IPS-18a (cell line): ENCODE measurements around the gene ELP4.

Experiments used
- H3K27ac ChIP-seq: one replicate; pipeline ENCODE4 v1.5.1; 2013; ENCODE audit warnings: low read length
- H3K27me3 ChIP-seq: one replicate; pipeline ENCODE4 v1.6.1; 2013; ENCODE audit warnings: mild to moderate bottlenecking, low read length; ENCODE audit not compliant: control insufficient read depth, insufficient read depth
- H3K36me3 ChIP-seq: one replicate; pipeline ENCODE4 v1.6.1; 2013; ENCODE audit warnings: low read depth, low read length; ENCODE audit not compliant: control insufficient read depth
- H3K4me1 ChIP-seq: one replicate; pipeline ENCODE4 v1.6.1; 2013; ENCODE audit warnings: low read depth, low read length; ENCODE audit not compliant: control insufficient read depth
- H3K4me3 ChIP-seq: one replicate; pipeline ENCODE4 v1.5.1; 2013; ENCODE audit warnings: low read length
- H3K9ac ChIP-seq: one replicate; pipeline ENCODE4 v1.6.1; 2013; ENCODE audit warnings: mild to moderate bottlenecking, low read length, moderate library complexity
- H3K9me3 ChIP-seq: one replicate; pipeline ENCODE4 v1.6.1; 2013; ENCODE audit warnings: low read depth, low read length; ENCODE audit not compliant: control insufficient read depth

ELP4 gene, protein sequence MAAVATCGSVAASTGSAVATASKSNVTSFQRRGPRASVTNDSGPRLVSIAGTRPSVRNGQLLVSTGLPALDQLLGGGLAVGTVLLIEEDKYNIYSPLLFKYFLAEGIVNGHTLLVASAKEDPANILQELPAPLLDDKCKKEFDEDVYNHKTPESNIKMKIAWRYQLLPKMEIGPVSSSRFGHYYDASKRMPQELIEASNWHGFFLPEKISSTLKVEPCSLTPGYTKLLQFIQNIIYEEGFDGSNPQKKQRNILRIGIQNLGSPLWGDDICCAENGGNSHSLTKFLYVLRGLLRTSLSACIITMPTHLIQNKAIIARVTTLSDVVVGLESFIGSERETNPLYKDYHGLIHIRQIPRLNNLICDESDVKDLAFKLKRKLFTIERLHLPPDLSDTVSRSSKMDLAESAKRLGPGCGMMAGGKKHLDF

DNA sequence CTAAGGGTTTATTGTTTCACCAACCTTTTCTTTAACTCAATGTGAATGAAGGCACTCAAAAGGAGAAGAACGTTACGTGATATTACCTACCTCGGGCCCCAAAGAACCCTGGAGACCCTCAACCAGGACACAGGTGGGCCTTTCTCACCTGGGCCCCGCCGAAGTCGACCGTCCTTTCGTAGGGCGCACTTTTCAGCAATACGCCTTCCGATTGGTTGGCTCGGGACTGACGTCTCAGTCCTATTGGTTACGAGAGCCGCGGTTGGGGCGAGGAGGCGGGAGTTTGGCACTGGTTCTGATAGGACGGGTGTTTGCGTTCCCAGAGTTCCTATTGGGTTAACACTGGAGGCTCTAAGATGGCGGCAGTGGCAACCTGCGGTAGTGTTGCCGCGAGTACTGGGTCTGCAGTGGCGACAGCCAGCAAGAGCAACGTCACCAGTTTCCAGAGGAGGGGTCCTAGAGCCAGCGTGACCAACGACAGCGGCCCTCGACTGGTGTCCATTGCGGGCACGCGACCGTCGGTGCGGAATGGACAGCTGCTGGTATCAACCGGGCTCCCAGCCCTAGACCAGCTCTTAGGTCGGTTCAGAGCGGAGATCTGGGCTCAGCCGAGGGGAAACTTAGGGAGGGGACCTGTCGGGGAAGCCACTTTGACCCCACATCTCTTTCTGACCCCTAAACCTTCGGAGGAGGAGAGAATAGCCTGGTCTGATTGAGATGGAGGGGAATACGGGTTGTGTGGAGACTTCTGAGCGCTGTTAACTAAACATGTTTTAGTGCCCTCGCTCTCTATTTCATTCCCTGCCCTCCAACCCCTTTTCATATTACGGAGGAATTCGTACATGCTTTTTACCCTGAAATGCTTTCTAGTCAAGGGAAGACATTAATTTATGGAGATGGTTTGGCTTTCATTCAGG lies at the start of gene ELP4, which contains the start of gene IMMP1L:
ELP4 (plus strand) TSS at position 339 of the 917 bp plus-strand sequence; CDS start at position 357, 18 bp downstream.
IMMP1L (minus strand) TSS at position 194 of the 917 bp plus-strand sequence. CDS start 46,346 bp downstream, outside the sequence.
- Histone ChIP-seq H3K27ac (peak within 1 kb of the TSS; percentile 87), H3K36me3 (no peaks in the 10 kb centered on the region), H3K4me1 (peaks cover 10% of the 10 kb centered on the region), H3K27me3 (no peaks in the 10 kb centered on the region), H3K9ac (peak within 1 kb of the TSS; percentile 90), H3K9me3 (no peaks in the 10 kb centered on the region), H3K4me3 (peak within 1 kb of the TSS; percentile 97)

DNA sequence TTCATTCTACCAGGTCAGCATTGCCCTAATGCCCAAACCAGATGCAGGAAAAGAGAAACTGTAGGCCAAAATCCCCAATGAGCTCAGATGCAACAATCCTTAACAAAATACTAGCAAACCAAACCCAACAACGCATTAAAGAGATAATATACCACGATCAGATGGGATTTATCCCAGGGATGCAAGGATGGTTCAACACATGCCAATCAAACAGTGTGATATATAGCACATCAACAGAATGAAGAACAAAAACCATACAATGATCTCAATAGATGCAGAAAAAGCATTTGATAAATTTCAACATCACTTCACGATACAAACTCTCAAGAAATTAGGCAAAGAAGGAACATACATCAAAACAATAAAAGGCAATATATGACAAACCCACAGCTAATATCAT lies 45.1 kb upstream of the ELP4 start:
- Histone ChIP-seq H3K27me3 (no peaks in the 10 kb centered on the region), H3K9ac (no peak overlapping the region), H3K27ac (no peak overlapping the region), H3K4me1 (no peaks in the 10 kb centered on the region), H3K9me3 (peaks cover 20% of the 10 kb centered on the region), H3K4me3 (no peak overlapping the region), H3K36me3 (no peaks in the 10 kb centered on the region)

DNA sequence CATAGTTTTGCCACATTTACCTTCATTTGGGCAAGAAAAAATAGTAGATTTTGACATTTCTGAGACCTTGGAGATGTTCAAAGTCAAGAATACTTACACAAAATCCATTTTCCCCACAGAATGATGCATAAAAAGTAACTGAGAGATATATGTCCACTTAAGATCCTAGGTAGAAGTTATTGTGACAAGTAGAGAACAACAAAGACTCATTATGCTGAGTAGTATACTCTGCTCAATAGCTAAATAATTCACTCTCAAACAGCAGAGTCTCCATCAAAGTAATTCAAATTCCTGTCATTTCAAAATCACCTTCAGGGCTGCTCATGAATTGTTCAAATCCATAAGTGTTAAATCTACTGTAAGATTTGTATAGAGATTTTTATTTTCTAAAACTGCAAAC lies 35.5 kb upstream of the ELP4 start:
- no peak overlapping the region for H3K9ac ChIP-seq
- no peaks in the 10 kb centered on the region for H3K9me3 ChIP-seq
- H3K36me3 ChIP-seq = no peaks in the 10 kb centered on the region
- no peak overlapping the region for H3K4me3 ChIP-seq
- peaks cover 2% of the 10 kb centered on the region for H3K4me1 ChIP-seq
- no peak overlapping the region for H3K27ac ChIP-seq
- H3K27me3 ChIP-seq = no peaks in the 10 kb centered on the region

DNA sequence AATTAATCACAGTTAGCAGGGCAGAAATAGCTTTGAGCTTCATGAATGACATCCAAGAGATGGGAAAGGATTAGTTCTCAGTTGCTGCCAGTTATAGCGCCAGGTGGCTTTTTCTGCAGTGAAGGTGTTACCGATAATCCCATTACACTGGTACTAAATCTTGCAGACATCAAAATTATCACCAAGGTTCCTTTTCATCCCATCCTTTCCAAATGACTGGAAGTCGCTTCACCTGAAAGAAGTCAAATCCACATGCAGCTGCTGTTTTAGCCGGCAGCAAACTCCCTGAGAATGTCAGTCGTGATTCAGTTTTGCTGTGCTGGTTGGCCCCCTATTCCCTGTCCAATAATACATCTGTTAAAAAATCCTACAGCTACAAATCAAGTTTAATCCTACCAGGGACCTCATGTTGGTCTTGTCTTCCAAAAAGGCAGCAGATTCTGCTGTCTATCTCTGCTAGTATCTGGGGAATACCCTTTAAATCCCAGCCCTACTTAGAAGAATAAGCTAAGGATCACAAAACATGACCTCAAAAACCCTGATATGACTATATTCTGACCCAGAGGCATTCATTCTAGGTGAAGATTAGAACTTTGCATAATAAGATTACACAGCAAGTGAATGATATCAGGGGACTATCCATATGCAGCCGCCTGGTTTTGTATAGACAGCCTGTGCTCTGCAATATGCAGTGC lies 31.9 kb upstream of the ELP4 start:
- Histone ChIP-seq H3K4me1 (no peaks in the 10 kb centered on the region), H3K4me3 (no peak overlapping the region), H3K9ac (no peak overlapping the region), H3K9me3 (no peaks in the 10 kb centered on the region), H3K27me3 (no peaks in the 10 kb centered on the region), H3K27ac (no peak overlapping the region), H3K36me3 (no peaks in the 10 kb centered on the region)

DNA sequence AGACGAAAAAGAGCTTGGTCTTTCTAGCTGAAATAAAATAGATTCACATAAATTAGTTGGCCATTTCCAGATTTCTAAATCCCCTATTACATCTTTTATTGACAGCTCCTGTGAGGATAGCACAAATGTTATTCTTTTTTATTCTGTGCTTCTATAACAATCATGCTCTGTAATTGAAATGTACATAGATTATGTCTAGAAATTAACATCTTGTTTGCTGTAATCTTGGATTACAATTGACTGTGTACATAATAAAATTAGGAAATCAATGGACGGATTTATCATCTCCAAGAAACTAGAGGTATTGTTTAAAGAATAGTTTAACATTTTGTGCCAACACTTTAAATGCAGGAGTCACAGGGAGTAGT lies 31.4 kb upstream of the ELP4 start:
- Histone ChIP-seq H3K36me3 (no peaks in the 10 kb centered on the region), H3K9ac (no peak overlapping the region), H3K4me3 (no peak overlapping the region), H3K4me1 (no peaks in the 10 kb centered on the region), H3K27ac (no peak overlapping the region), H3K9me3 (no peaks in the 10 kb centered on the region), H3K27me3 (no peaks in the 10 kb centered on the region)

DNA sequence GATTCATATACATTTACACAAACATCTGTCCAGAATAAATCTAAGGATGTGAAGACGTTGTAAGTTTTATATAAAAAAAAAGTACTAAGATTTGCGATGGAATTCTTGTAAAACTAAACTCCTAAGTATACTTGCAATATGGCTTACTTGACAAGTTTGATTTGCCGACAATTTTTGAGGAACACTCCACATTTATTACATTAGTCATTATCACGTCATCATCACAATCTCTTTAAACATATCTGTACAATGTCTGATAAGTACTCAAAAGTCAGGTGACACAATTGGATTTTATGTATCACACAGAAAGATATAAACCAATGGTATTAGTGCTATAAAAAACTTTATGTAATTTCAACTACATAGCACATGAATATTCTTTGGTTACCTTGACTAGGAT lies 30.5 kb upstream of the ELP4 start:
- no peak overlapping the region for H3K4me3 ChIP-seq
- no peaks in the 10 kb centered on the region for H3K27me3 ChIP-seq
- no peaks in the 10 kb centered on the region for H3K9me3 ChIP-seq
- no peak overlapping the region for H3K27ac ChIP-seq
- H3K36me3 ChIP-seq = no peaks in the 10 kb centered on the region
- no peaks in the 10 kb centered on the region for H3K4me1 ChIP-seq
- no peak overlapping the region for H3K9ac ChIP-seq

DNA sequence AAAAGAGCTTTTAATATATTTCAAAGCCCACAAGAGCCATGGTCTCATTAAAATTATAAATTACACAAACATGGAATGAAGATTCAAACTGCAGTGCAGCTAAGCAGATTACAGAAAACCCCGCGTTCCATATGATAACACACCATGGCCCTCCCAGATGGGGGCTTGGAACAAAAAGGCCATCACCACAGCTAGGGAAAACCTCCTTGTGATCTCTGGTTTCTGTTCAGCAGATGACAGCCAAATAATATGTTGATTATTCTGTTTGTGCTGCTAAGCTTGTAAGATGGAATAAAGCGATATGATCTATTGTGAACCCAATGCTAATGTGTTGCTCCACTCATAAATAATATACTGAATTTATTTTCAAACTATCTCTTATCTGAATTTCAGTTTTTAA lies 28.6 kb upstream of the ELP4 start:
- Histone ChIP-seq H3K9me3 (no peaks in the 10 kb centered on the region), H3K36me3 (no peaks in the 10 kb centered on the region), H3K4me3 (no peak overlapping the region), H3K27me3 (no peaks in the 10 kb centered on the region), H3K9ac (no peak overlapping the region), H3K27ac (no peak overlapping the region), H3K4me1 (peaks cover 17% of the 10 kb centered on the region)

DNA sequence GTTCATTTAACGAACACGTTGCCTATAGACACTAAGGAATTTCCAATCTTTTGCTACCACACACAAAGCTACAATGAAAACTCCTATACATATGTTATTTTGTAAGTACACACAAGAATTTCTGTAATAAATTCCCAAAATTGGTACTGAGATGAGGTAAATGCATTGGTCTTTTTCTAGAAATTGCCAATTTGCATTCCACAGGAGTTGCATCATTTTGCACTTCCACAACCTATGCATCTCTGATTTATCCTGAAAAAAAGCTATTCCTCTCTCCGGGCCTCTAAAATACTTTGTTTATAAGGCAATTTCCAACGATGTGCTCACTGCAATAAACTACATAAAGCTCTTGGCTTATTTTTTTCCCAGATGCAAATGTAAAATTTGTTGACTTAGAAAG lies 25.1 kb upstream of the ELP4 start:
- peak overlapping the region; percentile 52 for H3K27ac ChIP-seq
- H3K9ac ChIP-seq = peak overlapping the region; percentile 2
- H3K27me3 ChIP-seq = no peaks in the 10 kb centered on the region
- H3K36me3 ChIP-seq = no peaks in the 10 kb centered on the region
- H3K9me3 ChIP-seq = no peaks in the 10 kb centered on the region
- H3K4me3 ChIP-seq = no peak overlapping the region
- H3K4me1 ChIP-seq = peaks cover 18% of the 10 kb centered on the region

DNA sequence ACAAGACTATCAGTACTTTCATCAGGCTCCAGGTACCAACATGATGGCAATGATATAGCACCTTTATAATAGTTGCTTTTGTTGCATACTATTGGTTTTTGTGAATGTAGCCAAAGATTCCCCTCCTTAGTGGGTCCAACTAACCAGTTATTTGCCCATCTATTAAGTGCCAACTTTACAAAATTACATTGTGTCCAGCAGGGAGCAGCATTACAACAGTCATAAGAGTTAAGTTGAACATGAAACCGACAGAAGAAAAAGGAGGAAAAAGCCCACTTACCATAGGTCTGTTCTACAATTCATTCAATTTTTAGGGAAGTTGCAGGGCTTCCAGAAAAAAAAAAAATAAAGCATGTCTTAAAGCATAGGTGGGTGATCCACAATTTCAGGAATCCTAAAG lies 21.7 kb upstream of the ELP4 start:
- no peak overlapping the region for H3K4me3 ChIP-seq
- H3K9ac ChIP-seq = no peak overlapping the region

DNA sequence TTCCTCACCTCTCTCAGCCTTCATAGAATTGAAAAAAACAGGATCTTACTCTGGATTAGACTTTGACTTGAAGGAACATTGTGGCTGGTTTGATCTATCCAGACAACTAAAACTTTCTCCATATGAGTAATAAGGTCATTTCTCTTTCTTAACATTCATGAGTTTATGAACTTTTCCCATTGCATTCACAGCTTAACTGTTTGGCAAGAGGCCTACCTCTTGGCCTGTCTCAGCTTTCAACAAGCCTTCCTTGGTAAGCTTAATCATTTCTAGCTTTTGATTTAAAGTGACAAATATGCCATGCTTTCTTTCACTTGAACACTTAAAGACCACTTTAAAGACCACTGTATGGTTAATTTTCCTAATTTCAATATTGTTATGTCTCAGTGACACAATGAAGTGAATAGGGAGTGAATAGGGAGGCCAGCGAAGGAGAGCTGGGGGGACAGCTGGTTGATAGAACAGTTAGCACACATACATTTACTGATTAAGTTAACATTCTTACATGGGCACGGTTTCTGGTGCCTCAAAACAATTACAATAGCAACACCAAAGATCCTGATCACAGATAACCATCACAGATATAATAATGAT lies 17.1 kb upstream of the ELP4 start:
- H3K4me1 ChIP-seq = peaks cover 8% of the 10 kb centered on the region
- H3K9me3 ChIP-seq = no peaks in the 10 kb centered on the region
- no peak overlapping the region for H3K9ac ChIP-seq
- H3K36me3 ChIP-seq = peaks cover 2% of the 10 kb centered on the region
- H3K27ac ChIP-seq = no peak overlapping the region
- H3K4me3 ChIP-seq = no peak overlapping the region
- no peaks in the 10 kb centered on the region for H3K27me3 ChIP-seq

More for the DNA sequence above, 21.7 kb upstream of the ELP4 start:
- H3K27me3 ChIP-seq = no peaks in the 10 kb centered on the region
- H3K4me1 ChIP-seq = peaks cover 26% of the 10 kb centered on the region
- no peak overlapping the region for H3K27ac ChIP-seq
- no peaks in the 10 kb centered on the region for H3K36me3 ChIP-seq
- H3K9me3 ChIP-seq = no peaks in the 10 kb centered on the region

DNA sequence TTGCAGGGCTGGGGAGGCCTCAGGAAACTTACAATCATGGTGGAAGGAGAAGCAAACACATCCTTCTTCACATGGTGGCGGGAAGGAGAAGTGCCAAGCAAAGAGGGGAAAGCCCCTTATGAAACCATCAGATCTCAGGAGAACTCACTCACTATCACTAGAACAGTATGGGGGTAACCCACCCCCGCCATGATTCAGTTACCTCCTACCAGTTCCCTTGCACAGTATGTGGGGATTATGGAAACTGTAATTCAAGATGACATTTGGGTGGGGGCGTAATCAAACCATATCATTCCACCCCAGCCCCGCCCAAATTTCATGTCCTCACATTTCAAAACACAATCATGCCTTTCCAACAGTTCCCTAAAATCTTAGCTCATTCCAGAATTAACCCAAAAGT lies 16.3 kb upstream of the ELP4 start:
- peaks cover 2% of the 10 kb centered on the region for H3K36me3 ChIP-seq
- no peaks in the 10 kb centered on the region for H3K9me3 ChIP-seq
- no peak overlapping the region for H3K9ac ChIP-seq
- H3K27me3 ChIP-seq = no peaks in the 10 kb centered on the region
- no peak overlapping the region for H3K27ac ChIP-seq
- peaks cover 8% of the 10 kb centered on the region for H3K4me1 ChIP-seq
- no peak overlapping the region for H3K4me3 ChIP-seq
